Astrocyte of the cerebellum (primary cell): ENCODE measurements around the gene GRIA1.

Experiments used
- DNase-seq: peaks from one replicate; pipeline ENCODE4 v3.0.0-alpha.2; 2011; ENCODE audit warnings: low read depth
- H3K4me3 ChIP-seq: 2 replicates; pipeline ENCODE4 v1.5.1; 2011; ENCODE audit warnings: mild to moderate bottlenecking, low read depth, low read length, moderate library complexity
- CTCF ChIP-seq: IDR thresholded peaks from 2 replicates; pipeline ENCODE4 v1.5.1; 2012; ENCODE audit warnings: low read length, low read depth, moderate library complexity, mild to moderate bottlenecking; ENCODE audit errors: missing control alignments
- in situ Hi-C: cut with HindIII; loops from 2 replicates; pipeline ENCODE4 v1.10.0; 2017; ENCODE audit warnings: low sequenced_read_pairs

The GRIA1 gene

DNA sequence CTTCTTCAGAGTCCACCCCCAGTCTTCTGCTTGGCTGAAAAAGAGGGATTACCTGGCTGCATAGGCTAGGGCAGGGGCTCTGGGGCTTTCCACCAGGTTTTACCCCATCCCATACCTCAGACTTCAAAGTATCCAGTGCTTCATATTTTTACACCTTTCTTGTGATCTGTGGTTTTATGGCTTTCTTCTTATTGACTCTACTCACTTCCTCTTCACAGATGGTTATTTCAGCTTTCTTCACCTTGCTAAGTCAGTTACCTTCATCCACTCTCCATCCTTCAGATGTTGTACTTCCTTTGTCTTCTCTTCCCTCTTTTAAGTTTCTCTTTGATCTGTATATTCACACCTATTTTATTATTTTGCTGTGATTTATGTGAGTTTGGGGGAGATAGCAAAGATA, 104.3 kb downstream of the GRIA1 start:
- no peak for TF ChIP-seq CTCF
- DNase-seq: no peak
- no peak overlapping the region for H3K4me3 ChIP-seq
- in situ Hi-C loops: no loop called here

- in situ Hi-C loops: no loop called here
- no peak for TF ChIP-seq CTCF
- DNase-seq: no peak
- H3K4me3 ChIP-seq: no peak overlapping the region
Observed at GRCh38 chr5:153598099-153598498, 107.6 kb downstream of the GRIA1 start.

GRCh38 chr5:153601377-153601776, 110.9 kb downstream of the GRIA1 start:
- H3K4me3 ChIP-seq: no peak overlapping the region
- no peak for TF ChIP-seq CTCF
- in situ Hi-C loops: no loop called here
- DNase-seq: no peak

DNA sequence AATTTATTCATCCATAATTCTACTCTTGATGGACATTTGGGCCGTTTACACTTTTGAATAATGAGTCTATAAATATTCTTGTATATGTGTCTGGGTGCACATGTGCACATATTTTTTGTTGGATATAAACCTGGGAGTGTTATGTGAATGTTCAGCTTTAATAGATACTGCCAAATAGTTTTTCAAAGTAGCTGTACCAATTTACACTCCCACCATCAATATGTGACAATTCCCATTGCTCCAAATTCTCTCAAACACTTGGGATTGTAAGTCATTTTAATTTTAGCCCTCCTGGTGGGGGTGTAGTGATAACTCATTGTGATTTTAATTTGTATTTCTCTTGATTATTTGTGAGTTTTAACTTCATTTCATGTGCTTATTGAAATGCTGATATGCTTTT, 114.9 kb downstream of the GRIA1 start:
- TF ChIP-seq CTCF: no peak
- in situ Hi-C loops: no loop called here
- no peak overlapping the region for H3K4me3 ChIP-seq
- no peak for DNase-seq

GRCh38 chr5:153610009-153610408, 119.5 kb downstream of the GRIA1 start:
- no peak overlapping the region for H3K4me3 ChIP-seq
- no peak for DNase-seq
- in situ Hi-C loops: no loop called here
- TF ChIP-seq CTCF: no peak

DNA sequence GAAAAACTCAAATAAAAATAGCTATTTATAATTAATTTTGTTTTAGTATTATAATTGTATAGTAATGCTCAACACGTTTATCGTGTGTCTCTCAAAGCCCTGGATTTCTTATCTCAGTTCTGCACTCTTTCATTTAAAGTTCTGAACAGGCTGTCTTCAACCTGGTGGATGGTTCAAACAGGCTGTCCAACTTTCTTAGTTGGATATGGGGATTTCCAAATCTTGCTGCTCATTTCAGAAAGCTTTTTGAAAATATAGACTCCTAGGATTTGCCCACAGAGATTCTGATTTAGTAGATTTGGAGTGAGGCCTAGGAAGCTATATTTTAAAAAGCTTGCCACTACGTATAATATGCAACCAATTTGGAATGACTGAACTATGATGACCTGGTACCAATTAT, 120.3 kb downstream of the GRIA1 start:
- in situ Hi-C loops: no loop called here
- TF ChIP-seq CTCF: no peak
- DNase-seq: no peak
- H3K4me3 ChIP-seq: no peak overlapping the region

DNA sequence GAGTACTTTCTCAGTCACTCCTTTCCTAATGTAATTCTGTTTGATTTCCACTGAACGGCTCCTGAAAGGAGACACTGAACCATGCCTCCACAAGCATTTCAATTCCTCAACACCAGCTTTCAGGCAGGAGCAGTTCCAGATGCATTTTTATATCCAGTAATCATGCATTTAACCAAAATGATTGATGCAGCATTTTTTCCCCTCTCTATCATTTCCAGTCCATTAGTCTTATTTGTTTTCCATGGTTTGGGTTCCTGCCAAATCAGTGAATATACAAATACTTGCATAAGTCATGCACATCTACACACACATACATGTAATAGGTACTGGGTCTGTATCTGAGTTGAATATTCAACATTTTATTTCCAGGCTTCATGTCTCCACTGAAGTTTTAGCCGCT, 122.7 kb downstream of the GRIA1 start:
- in situ Hi-C loops: no loop called here
- no peak for TF ChIP-seq CTCF
- no peak overlapping the region for H3K4me3 ChIP-seq
- no peak for DNase-seq
